Activated T-helper 1 cell treated with Interleukin-2 at 50 U/mL for 16 hours (primary cell): Measurements from ENCODE around the gene PITX3.
"Not testable (repeated sequence)": the region's sequence is repeated elsewhere in the genome, so short reads cannot be mapped to it uniquely, and the experiment has no call there.

Experiments
- DNase-seq: peaks from one replicate; pipeline ENCODE4 v3.0.0-alpha.2; 2020; ENCODE audit warnings: low read depth

Gene PITX3

DNA sequence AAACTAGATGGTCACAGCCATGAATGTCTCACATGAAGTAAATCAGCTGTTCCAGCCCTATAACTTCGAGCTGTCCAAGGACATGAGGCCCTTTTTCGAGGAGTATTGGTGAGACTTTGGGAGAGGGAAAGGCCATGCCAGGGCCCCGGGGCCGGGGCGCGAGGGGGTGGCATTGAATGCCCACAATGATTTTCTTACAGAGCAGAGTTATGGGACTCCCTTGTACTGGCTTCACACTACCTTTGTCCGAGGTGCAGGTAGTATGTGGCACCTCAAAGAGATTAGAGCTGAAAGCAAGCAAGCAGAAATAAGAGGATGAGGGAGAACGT is 14.8 kb downstream of the PITX3 start:
- no peak for DNase-seq

GRCh38 chr10:102225646-102226541 is 15.4 kb downstream of the PITX3 start, which contains the start of gene ELOVL3:
ELOVL3 (plus strand) TSS chr10:102226299; CDS start chr10:102226549, 250 bp downstream.
- DNase-seq: peak; percentile 73

DNA sequence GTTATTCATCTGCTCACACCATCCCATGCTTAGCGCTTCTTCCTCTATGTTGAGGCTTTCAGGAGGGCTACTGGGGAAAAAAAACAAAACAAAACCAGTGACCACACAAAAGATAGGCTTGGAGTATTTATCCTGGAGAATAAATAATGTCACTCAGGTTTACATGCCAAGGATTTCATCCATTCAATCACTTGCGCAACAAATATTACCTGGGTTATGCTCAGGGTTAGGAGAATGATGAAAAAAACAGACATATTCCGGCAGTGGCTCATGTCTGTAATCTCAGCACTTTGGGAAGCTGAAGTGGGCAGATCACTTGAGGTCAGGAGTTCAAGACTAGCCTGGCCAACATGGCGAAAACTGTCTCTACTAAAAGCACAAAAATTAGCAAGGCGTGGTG is 18.5 kb downstream of the PITX3 start:
- DNase-seq: no peak

- no peak for DNase-seq
Observed at GRCh38 chr10:102220612-102221011, 20.7 kb downstream of the PITX3 start.

DNA sequence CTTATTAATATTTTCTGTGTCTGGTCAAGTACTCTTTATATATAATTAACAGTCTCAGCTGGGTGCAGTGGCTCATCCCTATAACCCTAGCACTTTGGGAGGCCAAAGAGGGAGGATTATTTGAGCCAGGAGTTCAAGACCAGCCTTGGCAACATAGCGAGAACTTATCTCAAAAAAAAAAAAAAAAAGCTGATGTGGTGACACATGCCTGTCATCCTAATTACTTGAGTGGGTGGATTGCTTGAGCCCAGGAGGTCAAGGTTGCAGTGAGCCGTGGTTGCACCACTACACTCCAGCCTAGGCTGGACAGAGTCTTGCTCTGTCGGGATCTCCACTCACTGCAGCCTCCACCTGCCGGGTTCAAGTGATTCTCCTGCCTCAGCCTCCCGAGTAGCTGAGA is 21.9 kb downstream of the PITX3 start:
- no peak for DNase-seq

DNA sequence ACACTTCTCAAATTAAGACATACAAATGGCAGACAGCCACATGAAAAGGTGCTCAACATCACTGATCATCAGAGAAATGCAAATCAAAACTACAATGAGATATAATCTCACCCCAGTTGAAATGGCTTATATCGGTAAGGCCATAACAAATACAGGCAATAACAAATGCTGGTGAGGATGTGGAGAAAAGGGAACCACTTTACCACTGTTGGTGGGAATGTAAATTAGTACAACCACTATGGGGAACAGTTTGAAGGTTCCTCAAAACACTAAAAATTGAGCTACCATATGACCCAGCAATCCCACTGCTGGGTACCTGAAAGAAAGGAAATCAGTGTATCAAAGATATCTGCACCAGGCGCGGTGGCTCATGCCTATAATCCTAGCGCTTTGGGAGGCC is 27.7 kb downstream of the PITX3 start:
- DNase-seq: not testable (repeated sequence)

DNA sequence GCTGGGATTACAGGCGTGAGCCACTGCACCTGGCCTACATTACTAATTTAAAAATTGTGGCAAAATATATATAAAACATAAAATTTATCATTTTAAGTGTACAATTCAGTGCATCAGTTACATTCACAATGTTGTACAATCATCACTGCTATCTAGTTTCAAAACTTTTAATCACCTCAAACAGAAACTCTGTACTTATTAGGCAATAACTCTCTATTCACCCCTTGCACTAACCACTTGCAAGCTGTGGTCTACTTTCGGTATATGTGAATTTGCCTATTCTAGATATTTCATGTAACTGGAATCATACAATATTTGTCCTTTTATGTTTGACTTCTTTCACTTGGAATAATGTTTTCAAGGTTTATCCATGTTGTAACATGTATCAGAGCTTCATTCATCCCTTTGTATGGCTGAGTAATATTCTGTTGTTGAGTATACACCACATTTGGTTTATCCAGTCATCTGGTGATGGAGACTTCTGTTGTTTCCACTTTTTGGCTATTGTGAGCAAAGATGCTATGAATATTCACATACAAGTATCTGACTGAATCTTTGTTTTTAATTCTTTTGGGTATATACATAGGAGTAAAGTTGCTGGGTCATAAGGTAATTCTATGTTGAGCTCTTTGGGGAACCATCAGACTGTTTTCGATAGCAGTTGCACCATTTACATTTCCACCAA is 29.6 kb downstream of the PITX3 start:
- DNase-seq: no peak

DNA sequence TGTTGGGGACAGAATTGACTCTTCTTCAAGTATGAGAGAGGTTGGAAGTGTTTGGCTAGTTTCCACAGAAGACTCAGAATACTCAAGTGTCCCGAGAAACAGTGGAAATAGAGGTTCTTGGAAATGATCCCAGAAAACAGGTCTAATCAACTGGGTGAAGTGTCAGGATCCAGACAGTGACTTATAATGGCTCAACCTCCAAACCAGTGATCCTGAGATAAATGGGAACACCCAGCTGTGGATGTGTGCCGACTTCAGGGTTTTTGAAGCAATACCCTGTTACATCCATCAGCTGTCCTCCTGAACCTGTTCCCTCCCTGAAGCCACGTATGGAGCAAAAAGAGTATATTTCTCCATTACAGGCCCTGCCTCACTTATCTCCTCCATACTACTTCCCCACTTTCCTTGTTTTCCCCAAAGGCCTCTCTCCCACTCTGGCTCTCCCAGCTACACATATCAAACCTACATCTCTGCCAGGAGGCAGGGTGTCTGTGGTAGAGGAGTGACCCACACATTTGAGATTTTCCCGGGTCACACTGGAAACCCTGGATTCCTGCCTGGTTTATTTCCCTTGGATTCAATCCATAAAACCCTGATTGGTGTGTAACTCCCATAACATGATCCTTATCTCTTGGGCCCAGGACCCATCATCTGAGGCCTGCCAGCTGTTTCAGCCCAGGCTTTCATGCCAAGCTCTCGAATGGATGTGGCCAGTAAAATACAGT is 32.8 kb downstream of the PITX3 start:
- no peak for DNase-seq

DNA sequence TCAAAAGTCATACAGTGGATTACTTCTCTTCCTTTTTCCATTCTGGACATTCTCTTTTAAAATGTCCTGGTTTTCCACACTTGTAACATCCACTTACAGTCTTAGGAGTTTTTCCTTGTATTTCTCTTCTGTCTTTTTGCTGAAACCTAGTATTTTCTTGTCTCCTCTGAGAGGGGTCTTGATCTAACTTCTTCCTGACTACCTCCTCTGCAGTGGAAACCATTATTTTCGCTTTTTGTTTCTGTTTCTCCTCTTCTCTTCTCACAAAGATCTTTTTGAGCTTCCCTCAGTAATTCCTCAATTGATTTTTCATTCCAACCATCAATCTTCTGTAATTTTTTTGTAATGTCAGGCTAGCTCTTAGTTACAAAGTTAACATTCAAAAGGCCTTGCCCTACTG is 38.9 kb downstream of the PITX3 start:
- DNase-seq: no peak

DNA sequence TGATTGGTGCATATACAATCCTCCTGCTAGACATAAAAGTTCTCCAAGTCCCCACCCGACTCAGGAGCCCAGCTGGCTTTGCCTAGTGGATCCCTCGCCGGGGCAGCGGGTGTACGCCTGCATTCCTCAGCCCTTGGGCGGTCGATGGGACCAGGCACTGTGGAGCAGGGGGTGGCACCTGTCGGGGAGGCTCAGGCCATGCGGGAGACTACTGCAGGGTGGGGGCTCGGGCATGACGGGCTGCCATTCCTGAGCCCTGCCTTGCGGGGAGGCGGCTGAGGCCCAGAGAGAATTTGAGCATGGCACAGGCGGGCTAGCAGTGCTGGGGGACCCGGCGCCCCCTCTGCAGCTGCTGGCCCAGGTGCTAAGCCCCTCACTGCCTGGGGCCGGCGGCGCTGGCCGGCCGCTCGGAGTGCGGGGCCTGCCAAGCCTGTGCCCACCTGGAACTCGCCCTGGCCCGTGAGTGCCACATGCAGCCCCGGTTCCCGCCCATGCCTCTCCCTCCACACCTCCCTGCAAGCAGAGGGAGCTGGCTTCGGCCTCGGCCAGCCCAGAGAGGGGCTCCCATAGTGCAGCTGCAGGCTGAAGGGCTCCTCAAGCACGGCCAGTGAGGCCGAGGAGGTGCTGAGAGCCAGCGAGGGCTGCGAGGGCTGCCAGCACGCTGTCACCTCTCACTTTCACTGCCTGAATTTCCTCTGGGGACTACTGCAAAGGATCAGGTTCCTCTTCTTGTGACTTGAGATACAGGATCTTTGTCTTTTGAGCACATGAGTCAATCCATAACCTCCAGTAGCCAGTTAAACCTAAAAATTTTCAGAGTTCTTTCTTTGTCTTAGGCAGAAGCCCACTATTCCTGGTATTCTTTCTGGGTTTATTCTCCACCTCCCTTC is 40.3 kb downstream of the PITX3 start:
- DNase-seq: no peak

DNA sequence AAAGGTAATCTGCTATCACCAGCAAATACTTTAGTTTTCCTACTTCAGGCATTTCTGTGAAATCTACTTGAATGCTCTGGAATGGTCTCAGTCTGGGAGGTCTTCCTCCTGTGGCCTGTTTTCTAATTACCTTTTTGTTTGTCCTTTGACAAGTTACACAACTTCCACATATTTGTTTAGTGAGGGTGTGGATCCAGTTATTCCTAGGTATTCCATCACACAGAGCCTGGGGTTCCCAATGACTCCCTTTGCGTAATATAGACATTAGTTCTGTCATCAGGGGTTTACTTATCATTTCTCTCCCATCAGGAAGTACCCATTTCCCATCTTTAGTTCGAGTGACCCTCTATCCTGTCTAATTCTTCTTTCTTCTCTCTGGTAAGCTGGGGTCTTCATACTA is 43.3 kb downstream of the PITX3 start:
- no peak for DNase-seq

GRCh38 chr10:102196893-102197292 is 44.4 kb downstream of the PITX3 start:
- no peak for DNase-seq

- no peak for DNase-seq
Observed at GRCh38 chr10:102195296-102195870, 45.9 kb downstream of the PITX3 start.

GRCh38 chr10:102191956-102192355 is 49.4 kb downstream of the PITX3 start:
- no peak for DNase-seq

DNA sequence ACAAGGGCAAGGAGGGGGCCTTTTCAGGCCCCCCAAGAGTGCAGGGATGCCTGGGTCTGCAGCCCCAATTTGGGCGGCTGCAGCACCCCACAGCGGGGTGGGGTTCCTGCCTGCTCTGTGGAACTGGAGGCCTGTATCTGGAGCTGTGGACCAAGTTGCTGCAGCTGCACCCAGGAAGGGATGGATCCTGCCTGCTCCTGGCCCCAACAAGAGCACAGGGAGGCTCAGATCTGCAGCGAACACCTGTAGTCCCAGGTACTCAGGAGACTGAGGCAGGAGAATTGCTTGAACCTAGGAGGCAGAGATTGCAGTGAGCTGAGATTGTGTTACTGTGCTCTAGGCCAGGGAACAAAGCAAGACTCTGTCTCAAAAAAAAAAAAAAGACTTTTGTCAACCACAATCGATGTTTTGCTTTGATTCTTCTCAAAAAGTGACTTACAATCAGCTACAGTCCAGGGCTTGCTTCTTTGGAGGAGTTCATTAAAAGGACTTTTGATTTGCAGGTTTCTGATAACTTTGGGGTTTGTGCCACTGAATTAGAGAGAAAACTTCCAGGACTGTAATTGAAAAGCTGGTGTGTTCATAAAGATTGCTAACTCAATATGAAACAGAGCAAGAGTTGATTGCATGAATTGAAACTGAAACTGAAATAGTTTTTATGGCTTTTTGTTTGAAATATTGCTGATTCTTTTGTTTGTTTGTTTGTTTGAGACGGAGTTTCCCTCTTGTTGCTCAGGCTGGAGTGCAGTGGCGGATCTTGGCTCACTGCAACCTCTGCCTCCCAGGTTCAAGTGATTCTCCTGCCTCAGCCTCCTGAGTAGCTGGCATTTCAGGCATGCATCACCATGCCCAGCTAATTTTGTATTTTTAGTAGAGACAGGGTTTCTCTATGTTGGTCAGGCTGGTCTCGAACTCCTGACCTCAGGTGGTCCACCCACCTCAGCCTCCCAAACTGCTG is 52.1 kb downstream of the PITX3 start:
- not testable (repeated sequence) for DNase-seq

- DNase-seq: no peak
Observed at GRCh38 chr10:102188298-102188940, 52.9 kb downstream of the PITX3 start.

DNA sequence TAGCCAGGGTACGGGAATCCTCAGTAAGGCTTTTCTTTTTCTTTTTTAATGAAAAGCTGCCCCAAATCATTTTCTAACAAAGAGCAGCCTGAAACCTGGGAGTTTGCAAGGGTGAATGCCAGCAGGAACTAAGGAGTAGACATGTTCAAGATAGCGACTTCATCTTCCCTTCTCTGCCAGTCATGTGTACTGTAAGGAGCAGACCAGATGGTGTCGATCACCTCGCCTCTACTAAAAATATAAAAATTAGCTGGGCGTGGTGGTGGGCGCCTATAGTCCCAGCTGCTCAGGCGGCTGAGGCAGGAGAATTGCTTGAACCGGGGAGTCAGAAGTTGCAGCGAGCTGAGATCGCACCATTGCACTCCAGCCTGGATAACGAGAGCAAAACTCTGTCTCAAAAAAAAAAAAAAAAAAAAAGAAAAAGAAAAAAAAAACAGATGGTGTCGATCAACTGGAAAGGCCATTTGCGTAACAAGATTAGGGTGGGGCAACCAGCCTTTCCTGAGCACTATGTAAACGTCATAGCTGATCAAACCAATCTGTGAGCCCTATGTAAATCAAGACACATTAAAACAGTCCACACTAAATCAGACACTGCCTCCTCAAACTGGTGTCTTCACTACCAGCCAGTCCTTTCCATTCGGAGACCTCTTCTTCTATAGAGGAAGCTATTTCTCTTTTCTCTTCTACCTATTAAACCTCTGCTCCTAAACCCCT is 55.3 kb downstream of the PITX3 start:
- no peak for DNase-seq

DNA sequence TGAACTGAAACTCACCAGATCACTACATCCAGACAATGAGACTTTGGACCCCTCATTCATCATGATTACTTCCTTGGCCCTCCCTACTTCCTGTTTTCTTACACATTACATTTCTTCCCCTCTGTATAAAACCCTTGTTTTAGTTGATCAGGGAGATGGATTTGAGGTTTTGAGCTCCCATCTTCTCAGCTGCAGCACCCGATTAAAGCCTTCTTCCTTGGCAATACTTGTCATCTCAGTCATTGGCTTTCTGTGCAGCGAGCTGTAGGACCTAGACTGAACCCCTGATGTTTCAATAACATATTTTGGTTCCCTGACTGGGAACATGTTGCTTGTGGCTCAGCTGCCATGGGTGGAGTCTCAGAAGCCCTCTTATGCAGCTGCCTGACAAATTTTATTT is 56.0 kb downstream of the PITX3 start:
- DNase-seq: no peak

DNA sequence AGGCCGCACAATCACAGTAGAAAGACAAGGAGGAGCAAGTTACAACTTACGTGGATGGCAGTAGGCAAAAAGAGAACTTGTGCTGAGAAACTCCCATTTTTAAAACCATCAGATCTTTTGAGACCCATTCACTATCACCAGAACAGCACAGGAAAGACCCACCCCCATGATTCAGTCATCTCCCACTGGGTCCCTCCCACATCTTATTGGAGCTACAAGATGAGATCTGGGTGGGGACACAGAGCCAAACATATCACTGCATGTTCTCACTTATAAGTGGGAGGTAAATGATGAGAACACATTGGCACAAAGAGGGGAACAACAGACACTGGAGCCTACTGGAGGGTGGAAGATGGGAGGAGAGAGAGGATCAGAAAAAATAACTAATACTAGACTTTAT is 56.7 kb downstream of the PITX3 start:
- no peak for DNase-seq
